Endothelial cell of umbilical vein (primary cell): Measurements from ENCODE around the gene FAM20A. TPM values are rescaled to one million over a fixed set of nuclear protein-coding genes. Genes with fewer than 3 reads are reported as not detected.

Experiments used
- BruUV-seq: library from RNA; stranded (reverse); fragments of 400-500 nt; replicated peaks from 2 replicates; lab custom pipeline; 2021; lab: Mats Ljungman, UMichigan
- CTCF ChIA-PET: fragments of 300-600, 350-600 bp; sonication (Branson Sonifier 250); formaldehyde crosslinking; loops from one replicate; lab custom pipeline; 2021; ENCODE audit warnings: antibody characterized with exemption, inconsistent platforms; lab: Charles Lee
- POLR2A ChIA-PET: fragments of 300-600, 350-600 bp; sonication (Branson Sonifier 250); formaldehyde crosslinking; loops from one replicate; lab custom pipeline; 2021; ENCODE audit warnings: antibody characterized with exemption, inconsistent platforms; lab: Charles Lee
- DNase-seq: peaks from one replicate; pipeline ENCODE4 v3.0.0-alpha.2; 2011; ENCODE audit warnings: low read depth, low spot score
- FAIRE-seq: peaks from 2 replicates; lab custom pipeline; 2011; peaks lifted over from hg19 to GRCh38; lab: Jason Lieb, UNC
- H2AFZ ChIP-seq: 2 replicates; pipeline ENCODE4 v1.6.0; 2012; ENCODE audit warnings: low read depth, low read length, control low read depth, inconsistent platforms
- H3K27ac ChIP-seq: 2 replicates; pipeline ENCODE4 v1.5.1; 2011; ENCODE audit warnings: low read depth, mild to moderate bottlenecking, control low read depth, low read length, moderate library complexity; ENCODE audit not compliant: insufficient read depth
- H3K27me3 ChIP-seq, 2 experiments: 2 replicates each; pipeline versions ENCODE4 v1.6.0 to v1.6.1; 2011; ENCODE audit warnings: low read length in 2 of 2, mixed read lengths in 1 of 2; ENCODE audit not compliant: control insufficient read depth in 2 of 2, insufficient read depth in 2 of 2
- H3K36me3 ChIP-seq, 2 experiments: 2 replicates in 1 of 2; 3 replicates in 1 of 2; pipeline ENCODE4 v1.5.1; 2011; ENCODE audit warnings: low read length in 2 of 2, mild to moderate bottlenecking in 1 of 2, moderate library complexity in 1 of 2; ENCODE audit not compliant: control insufficient read depth in 2 of 2, insufficient read depth in 2 of 2; ENCODE audit errors: extremely low read depth in 1 of 2
- H3K4me1 ChIP-seq: 3 replicates; pipeline ENCODE4 v1.5.1; 2011; ENCODE audit warnings: mild to moderate bottlenecking, low read length; ENCODE audit not compliant: control insufficient read depth, insufficient read depth; ENCODE audit errors: extremely low read depth
- H3K4me2 ChIP-seq: 2 replicates; pipeline ENCODE4 v1.6.1; 2011; ENCODE audit warnings: low read length, control low read depth, mixed read lengths; ENCODE audit not compliant: insufficient read depth
- H3K4me3 ChIP-seq, 3 experiments: fragments of 200-600 bp in 1 of 3; sonication (generic), shearing (Covaris generic) in 1 of 3; replicated peaks in 1 of 3; 2 replicates each; pipeline ENCODE4 v1.5.1; 2011 to 2016; ENCODE audit warnings: control low read depth in 3 of 3, low read length in 3 of 3, mild to moderate bottlenecking in 2 of 3, inconsistent platforms in 1 of 3, low read depth in 1 of 3, moderate library complexity in 1 of 3; ENCODE audit not compliant: insufficient read depth in 1 of 3
- H3K79me2 ChIP-seq: 2 replicates; pipeline ENCODE4 v1.6.0; 2012; ENCODE audit warnings: low read length, inconsistent platforms; ENCODE audit not compliant: control insufficient read depth, insufficient read depth
- H3K9ac ChIP-seq: replicated peaks from 2 replicates; pipeline ENCODE3; 2011; ENCODE audit warnings: low read length, control low read depth; ENCODE audit not compliant: insufficient read depth; ENCODE audit errors: extremely low read depth
- H3K9me1 ChIP-seq: replicated peaks from 3 replicates; pipeline ENCODE4 v1.6.0; 2011; ENCODE audit warnings: mild to moderate bottlenecking, low read length; ENCODE audit not compliant: control insufficient read depth, insufficient read depth; ENCODE audit errors: extremely low read depth
- H3K9me3 ChIP-seq: replicated peaks from 2 replicates; pipeline ENCODE4 v1.5.1; 2012; ENCODE audit warnings: low read length, inconsistent platforms; ENCODE audit not compliant: control insufficient read depth, insufficient read depth
- H4K20me1 ChIP-seq: replicated peaks from 2 replicates; pipeline ENCODE3; 2011; ENCODE audit warnings: mild to moderate bottlenecking, low read length; ENCODE audit not compliant: control insufficient read depth, insufficient read depth; ENCODE audit errors: extremely low read depth
- CTCF ChIP-seq, 2 donors: IDR thresholded peaks; 1 replicate in 1 of 2; 2 replicates in 1 of 2; pipeline ENCODE4 v1.5.1; 2011; ENCODE audit warnings: low read length in 2 of 2, mild to moderate bottlenecking in 2 of 2, moderate library complexity in 2 of 2, control low read depth in 1 of 2, inconsistent platforms in 1 of 2, low read depth in 1 of 2; ENCODE audit not compliant: insufficient read depth in 1 of 2; ENCODE audit errors: extremely low read depth in 1 of 2
- FOS ChIP-seq: IDR thresholded peaks from 2 replicates; pipeline ENCODE4 v1.6.1; 2011; ENCODE audit warnings: mild to moderate bottlenecking, low read length, moderate library complexity, borderline replicate concordance; ENCODE audit not compliant: insufficient read depth
- JUN ChIP-seq: IDR thresholded peaks from 2 replicates; pipeline ENCODE4 v1.6.1; 2011; ENCODE audit warnings: borderline replicate concordance, low read depth; ENCODE audit not compliant: insufficient read length, insufficient read depth
- MYC ChIP-seq: IDR thresholded peaks from one replicate; pipeline ENCODE4 v1.6.1; 2011; ENCODE audit warnings: mild to moderate bottlenecking, low read depth, low read length
- POLR2A ChIP-seq: IDR thresholded peaks from 2 replicates; pipeline ENCODE4 v1.6.1; 2012; ENCODE audit warnings: low read depth, mild to moderate bottlenecking, control low read depth, low read length
- POLR2AphosphoS5 ChIP-seq: IDR thresholded peaks from 2 replicates; pipeline ENCODE4 v1.6.1; 2012; ENCODE audit warnings: low read depth, mild to moderate bottlenecking, control low read depth, low read length, moderate library complexity; ENCODE audit not compliant: insufficient read depth
- dilution Hi-C: fragments of 300-500 bp; cut with MboI; formaldehyde crosslinking; loops from one replicate; pipeline ENCODE4 v1.15.0; 2019; ENCODE audit warnings: low sequenced_read_pairs; ENCODE audit not compliant: extremely low pct_ligation_motif_present
- intact Hi-C: fragments of 100-400 bp; cut with micrococcal nuclease; formaldehyde crosslinking; loops from one replicate; pipeline ENCODE4 v1.10.0; 2022
- polyA plus RNA-seq, 4 experiments: library from polyadenylated mRNA; depleted of rRNA in 3 of 4; stranded (reverse) in 3 of 4; unstranded in 1 of 4; fragments of >200 nt; gene quantifications; 2 replicates each; pipeline versions ENCODE4 v1.2.1 to v1.2.3, GENCODE V29; 2011 to 2012; ENCODE audit warnings: missing spikeins in 1 of 4
- total RNA-seq: library from RNA; stranded (reverse); gene quantifications from 2 replicates; pipeline ENCODE4 v1.2.3, GENCODE V29; 2021

Gene FAM20A
- total and polyA plus RNA-seq, 2 donors (not counting 3 experiments of a cell fraction or from before 2014, with no cell fraction given) = not detected

- Histone ChIP-seq H4K20me1 (no peaks in the 10 kb centered on the region), H3K9me1 (no peaks in the 10 kb centered on the region), H3K9ac (no peak overlapping the region), H3K36me3 (no peaks in the 10 kb centered on the region), H3K4me1 (no peaks in the 10 kb centered on the region), H3K4me2 (no peak overlapping the region), H3K9me3 (no peaks in the 10 kb centered on the region), H3K27me3 (peaks cover 19 to 21% of the 10 kb centered on the region in 2 experiments), H3K79me2 (no peaks in the 10 kb centered on the region), H2AFZ (no peak overlapping the region), H3K27ac (no peak overlapping the region), H3K4me3 (no peak overlapping the region)
- BruUV-seq = no TSS peak
- no peak for FAIRE-seq
- ChIA-PET POLR2A (no interaction called here), CTCF (interaction anchor here (0.9 kb wide), 1 partner anchor 10 kb away, joined by 3 read pairs; no protein-coding TSS in a partner anchor)
- dilution Hi-C loops = no loop called here
- TF ChIP-seq MYC (no peak), JUN (no peak), POLR2AphosphoS5 (no peak), CTCF (IDR thresholded peaks at IDR 0.05; ENCODE audit: extremely low read depth in 1 of 2, insufficient read depth in 1 of 2, low read depth in 1 of 2, low read length in 2 of 2) (no peak), POLR2A (no peak), FOS (no peak)
- intact Hi-C loops = no loop called here
- DNase-seq = no peak
Observed at GRCh38 chr17:68606451-68607307, 5.5 kb upstream of the FAM20A start.
